HL-60/S4 (cell line): ENCODE measurements around the gene PLAAT3.
"Not testable (repeated sequence)": the region's sequence is repeated elsewhere in the genome, so short reads cannot be mapped to it uniquely, and the experiment has no call there.

ENCODE experiments used
- in situ Hi-C: fragments of 300-500 bp; cut with MboI; formaldehyde crosslinking; loops from 2 replicates; pipeline ENCODE4 v1.14.3; 2022; ENCODE audit warnings: low sequenced_read_pairs

Gene PLAAT3

GRCh38 chr11:63609971-63610580 is 4.2 kb downstream of the PLAAT3 start:
- in situ Hi-C loops: no loop called here

GRCh38 chr11:63609536-63609935 is 4.7 kb downstream of the PLAAT3 start:
- in situ Hi-C loops: no loop called here

GRCh38 chr11:63608353-63609345 is 5.6 kb downstream of the PLAAT3 start:
- in situ Hi-C loops: no loop called here

GRCh38 chr11:63603180-63603518 is 11.1 kb downstream of the PLAAT3 start:
- in situ Hi-C loops: no loop called here

GRCh38 chr11:63602290-63603179 is 11.7 kb downstream of the PLAAT3 start:
- in situ Hi-C loops: not testable (repeated sequence)

DNA sequence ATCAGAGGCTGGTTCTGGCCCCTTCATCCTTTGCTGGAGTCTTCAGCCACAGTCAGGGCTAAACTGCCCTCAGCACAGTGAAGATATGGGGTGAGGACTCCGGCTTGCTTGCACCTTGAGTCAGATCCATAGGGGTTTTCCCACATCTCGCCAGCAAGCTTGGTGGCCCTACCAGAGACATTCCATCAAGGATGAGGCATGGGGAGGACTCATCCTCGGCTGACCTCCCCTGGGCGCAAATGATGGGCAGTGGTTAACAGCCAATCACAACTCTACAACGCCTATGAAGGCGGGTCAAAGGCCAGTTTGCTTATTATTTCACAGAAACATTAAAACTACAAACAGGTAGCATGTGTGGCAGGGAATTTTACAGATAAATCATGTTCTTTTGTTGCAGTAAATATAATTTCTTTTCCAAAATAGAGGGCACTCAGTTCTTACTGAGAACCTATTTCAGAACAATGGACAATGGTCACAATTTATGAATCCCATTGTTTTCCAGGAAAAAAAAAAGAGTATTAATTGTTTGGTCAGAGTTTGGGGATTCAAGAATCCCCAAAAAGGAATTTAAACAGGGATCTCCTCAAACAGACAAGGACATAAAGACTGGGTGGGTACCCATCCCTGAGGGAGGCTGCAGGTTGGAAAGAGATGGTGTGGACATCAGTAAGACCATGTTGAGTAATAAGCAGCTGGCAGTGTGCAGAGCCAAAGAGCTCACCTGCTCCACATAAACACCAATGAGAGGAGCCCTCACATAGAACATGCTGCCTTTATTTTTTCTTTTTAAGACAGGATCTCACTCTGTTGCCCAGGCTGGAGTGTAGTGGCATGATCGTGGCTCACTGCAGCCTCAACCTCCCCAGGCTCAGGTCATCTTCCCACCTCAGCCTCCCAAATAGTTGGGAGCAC is 14.8 kb downstream of the PLAAT3 start:
- in situ Hi-C loops: no loop called here

DNA sequence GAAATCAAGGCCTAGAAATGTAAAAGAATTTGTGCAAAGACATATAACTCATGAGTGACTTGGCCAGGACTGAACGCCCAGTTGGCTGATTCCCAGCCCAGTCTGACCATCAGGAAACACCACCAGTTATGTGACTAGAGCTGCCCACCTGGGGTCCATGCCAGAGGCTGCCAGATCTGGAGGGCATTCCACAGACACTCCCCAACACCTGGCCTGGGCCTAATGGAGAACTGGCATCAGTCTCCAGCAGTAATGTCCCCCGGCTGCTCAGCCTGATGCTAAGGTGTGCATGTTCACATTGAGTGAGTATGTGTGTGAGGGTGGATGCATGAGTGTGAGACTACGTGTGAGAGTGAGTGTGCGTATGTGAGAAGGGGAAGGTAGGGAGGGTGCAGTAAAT is 15.7 kb downstream of the PLAAT3 start:
- in situ Hi-C loops: no loop called here

DNA sequence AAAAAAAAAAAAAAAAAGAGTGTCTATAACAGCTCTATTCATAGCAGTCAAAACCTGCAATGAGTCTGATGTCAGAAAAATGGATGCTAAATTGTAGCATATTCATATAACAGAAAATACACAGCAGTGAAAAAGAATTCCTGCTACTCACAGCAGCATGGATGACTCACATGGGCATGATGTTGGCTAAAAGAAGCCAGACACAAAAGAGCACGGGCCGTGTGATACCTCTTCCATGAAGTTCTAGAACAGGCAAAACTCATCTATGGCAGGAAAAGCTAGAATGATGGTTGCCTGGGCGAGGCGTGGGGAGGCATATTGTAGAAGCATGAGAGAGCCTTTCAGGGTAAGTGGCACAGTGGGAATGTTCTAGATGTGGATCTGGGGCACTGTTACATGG is 18.9 kb downstream of the PLAAT3 start:
- in situ Hi-C loops: no loop called here

- in situ Hi-C loops: no loop called here
Observed at GRCh38 chr11:63592975-63593395, 21.2 kb downstream of the PLAAT3 start.

GRCh38 chr11:63590024-63590788 is 24.0 kb downstream of the PLAAT3 start:
- in situ Hi-C loops: no loop called here

- in situ Hi-C loops: no loop called here
Observed at GRCh38 chr11:63589000-63589399, 25.2 kb downstream of the PLAAT3 start.

GRCh38 chr11:63586451-63587166 is 27.6 kb downstream of the PLAAT3 start:
- in situ Hi-C loops: no loop called here

DNA sequence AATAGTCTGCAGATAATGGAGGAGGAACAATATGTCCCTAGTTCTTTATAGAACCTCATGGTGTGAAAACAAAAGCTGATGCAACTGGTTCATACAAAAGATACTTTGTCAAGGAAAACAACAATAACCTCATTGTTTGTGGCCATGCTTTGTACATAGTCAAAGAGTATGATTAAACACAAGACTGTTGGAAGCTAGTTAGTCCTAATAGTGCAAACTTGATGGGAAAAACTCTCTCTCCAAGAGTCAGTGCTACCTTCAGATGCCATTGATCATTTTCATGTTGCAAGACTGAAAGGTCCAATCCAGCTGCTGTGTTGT is 30.9 kb downstream of the PLAAT3 start:
- in situ Hi-C loops: no loop called here

DNA sequence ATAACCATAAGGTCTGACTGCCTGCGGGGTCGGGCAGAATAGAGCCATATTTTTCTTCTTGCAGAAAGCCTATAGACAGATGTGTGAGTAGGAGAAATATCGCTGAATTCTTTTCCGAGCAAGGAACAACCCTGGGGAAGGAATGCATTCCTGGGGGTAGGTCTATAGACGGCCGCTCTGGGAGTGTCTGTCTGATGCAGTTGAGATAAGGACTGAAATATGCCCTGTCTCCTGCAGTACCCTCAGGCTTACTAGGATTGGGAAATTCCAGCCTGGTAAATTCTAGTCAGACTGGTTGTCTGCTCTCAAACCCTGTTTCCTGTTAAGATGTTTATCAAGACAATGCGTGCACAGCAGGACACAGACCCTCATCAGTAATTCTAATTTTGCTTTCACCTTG is 33.0 kb downstream of the PLAAT3 start:
- in situ Hi-C loops: not testable (repeated sequence)

GRCh38 chr11:63578882-63579281 is 35.4 kb downstream of the PLAAT3 start:
- in situ Hi-C loops: not testable (repeated sequence)

DNA sequence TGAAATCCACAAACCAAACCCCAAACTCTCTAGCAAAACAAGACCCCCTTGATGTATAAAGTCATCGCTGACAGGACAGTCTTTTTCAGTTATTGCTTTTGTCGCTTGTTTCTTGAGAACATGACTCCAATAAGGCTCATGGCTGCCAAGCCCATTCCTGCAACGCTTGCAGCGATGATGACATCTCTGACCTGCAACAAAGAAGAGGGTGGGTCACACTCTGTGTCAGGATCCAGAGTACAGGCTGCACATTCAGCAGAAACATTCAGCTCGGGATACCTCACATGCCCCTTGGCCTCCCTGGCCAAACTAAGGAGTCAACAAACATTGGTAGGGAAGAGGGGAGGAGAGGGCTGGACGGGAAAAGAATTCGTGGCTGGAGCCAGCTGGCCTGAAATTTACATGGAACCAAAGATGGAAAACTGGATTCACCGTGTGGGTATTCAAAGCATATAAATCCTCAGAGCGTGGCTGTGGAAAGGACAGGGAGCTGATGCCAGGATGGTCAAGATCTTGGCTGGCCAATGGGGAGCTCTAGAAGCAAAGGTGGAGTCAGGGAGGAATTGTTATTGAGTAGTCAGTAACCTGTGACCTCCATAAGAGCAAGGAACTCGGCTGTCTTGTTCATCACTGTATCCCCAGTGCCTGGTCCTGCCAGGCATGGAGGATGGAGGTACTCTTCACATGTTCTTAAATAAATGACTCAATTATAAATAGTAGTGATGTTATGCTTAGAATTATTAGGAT is 39.2 kb downstream of the PLAAT3 start:
- in situ Hi-C loops: no loop called here

- in situ Hi-C loops: no loop called here
Observed at GRCh38 chr11:63573881-63574855, 40.1 kb downstream of the PLAAT3 start.
